Measurements from ENCODE around the gene FBXO3.

FBXO3 gene

GRCh38 chr11:33692541-33692940, 81.8 kb downstream of the FBXO3 start:
- no peaks in the 10 kb centered on the region for H3K36me3 Mint-ChIP-seq (ENCODE audit: low read depth)
- H3K4me3 Mint-ChIP-seq = no peak overlapping the region
- peaks cover 63% of the 10 kb centered on the region for H3K4me1 Mint-ChIP-seq
- H3K27ac Mint-ChIP-seq = peak overlapping the region; percentile 89 to 99 (median 98)
- no peak for TF ChIP-seq CTCF (IDR thresholded peaks at IDR 0.05; ENCODE audit: unreplicated experiment in 3 of 3)
- peaks cover 15% of the 10 kb centered on the region for H3K27me3 Mint-ChIP-seq (ENCODE audit: low read depth)
- no peaks in the 10 kb centered on the region for H3K9me3 Mint-ChIP-seq

GRCh38 chr11:33692013-33692504, 82.3 kb downstream of the FBXO3 start:
- Mint-ChIP-seq H3K4me3 (peak overlapping the region in 2 of 3 experiments; percentile 6 to 59), H3K27me3 (ENCODE audit: low read depth) (peaks cover 15% of the 10 kb centered on the region)

GRCh38 chr11:33691066-33691864, 83.1 kb downstream of the FBXO3 start:
- no peaks in the 10 kb centered on the region for H3K9me3 Mint-ChIP-seq
- peaks cover 15% of the 10 kb centered on the region for H3K27me3 Mint-ChIP-seq (ENCODE audit: low read depth)
- no peaks in the 10 kb centered on the region for H3K36me3 Mint-ChIP-seq (ENCODE audit: low read depth)
- no peak for TF ChIP-seq CTCF (IDR thresholded peaks at IDR 0.05; ENCODE audit: unreplicated experiment in 3 of 3)
- H3K4me1 Mint-ChIP-seq = peaks cover 60% of the 10 kb centered on the region
- H3K27ac Mint-ChIP-seq = peak overlapping the region; percentile 89 to 99 (median 98)
- no peak overlapping the region for H3K4me3 Mint-ChIP-seq

More at GRCh38 chr11:33692013-33692504, 82.3 kb downstream of the FBXO3 start:
- no peak for TF ChIP-seq CTCF (IDR thresholded peaks at IDR 0.05; ENCODE audit: unreplicated experiment in 3 of 3)
- Mint-ChIP-seq H3K4me1 (peaks cover 63% of the 10 kb centered on the region), H3K27ac (peak overlapping the region; percentile 89 to 99 (median 98)), H3K9me3 (no peaks in the 10 kb centered on the region), H3K36me3 (ENCODE audit: low read depth) (no peaks in the 10 kb centered on the region)
